GM19468 (cell line): ENCODE results near the gene ERMAP.
"Not testable (repeated sequence)": the region's sequence is repeated elsewhere in the genome, so short reads cannot be mapped to it uniquely, and the experiment has no call there.

Experiments used
- ATAC-seq: cut with Tn5 transposase; IDR thresholded peaks from one replicate; pipeline ENCODE4 v1.9.1; 2021; ENCODE audit warnings: mild to moderate bottlenecking, moderate library complexity, moderate number of reproducible peaks; ENCODE audit not compliant: unreplicated experiment; ENCODE audit errors: extremely low read depth

The ERMAP gene

DNA sequence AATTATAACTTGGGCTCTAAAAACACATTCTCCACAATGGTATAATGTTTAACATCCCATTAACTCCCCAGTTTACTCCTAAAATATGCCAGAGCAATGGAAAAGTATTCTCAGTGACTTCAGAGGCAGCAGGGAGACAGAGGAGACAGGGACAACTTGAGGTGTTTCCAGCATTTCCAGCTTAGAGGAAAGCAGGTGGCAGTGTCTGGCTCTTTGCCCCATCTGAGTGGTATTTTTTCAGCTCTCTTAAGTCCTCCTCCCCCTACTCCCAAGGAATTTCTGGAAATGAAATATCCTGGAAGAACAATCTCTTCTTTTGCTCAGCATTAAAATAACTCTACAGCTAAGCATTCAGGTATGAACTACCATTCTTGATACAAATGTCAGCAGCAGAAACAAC is 10.8 kb upstream of the ERMAP start:
- ATAC-seq = no peak

DNA sequence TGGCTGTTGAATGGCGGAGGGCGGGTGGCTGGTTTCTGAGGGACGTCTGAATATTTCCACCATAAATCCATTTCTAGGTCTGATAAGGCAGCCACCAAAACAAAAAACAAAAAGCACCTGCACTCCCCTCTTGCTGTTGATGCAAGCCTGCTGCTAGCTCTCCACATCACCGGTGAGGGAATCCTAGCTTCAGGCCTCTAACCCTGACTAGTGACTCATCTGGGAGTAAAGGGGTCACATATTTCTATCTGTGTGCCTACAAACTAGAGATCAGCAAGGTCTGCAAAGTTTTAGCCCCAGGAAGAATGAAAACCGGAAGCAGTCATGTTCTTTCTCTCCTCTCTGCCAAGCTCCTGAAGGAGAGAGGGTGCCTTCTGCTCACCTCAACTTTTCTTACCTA is 10.3 kb upstream of the ERMAP start:
- ATAC-seq = no peak

DNA sequence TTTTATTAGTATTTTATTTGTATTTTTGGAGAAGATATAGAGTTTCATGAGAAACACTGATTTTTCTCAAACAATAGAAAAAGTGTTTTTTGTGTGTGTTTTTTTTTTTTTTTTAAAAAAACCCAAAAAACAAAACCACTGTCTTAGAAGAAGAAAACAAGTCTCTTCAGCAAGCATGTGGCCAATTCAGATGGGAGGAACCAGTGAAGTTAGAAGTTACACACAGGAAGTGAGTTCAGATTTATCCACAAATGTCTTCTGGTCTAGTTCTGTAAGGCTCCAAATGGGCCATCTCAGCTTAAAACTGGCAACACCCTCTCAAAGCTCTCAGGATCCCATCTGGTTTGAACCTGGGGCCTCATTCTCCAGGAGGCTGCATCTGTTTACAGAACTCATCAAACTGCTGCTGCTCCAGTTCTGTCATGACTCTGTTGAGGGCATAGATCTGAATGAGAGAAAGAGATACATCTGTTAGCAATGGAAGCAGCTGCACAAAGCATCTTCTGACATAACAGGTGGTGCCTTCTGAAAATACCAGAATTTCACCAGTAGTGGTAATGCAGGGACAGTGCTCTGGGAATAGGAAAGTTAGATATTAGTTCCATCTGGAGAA is 9.8 kb upstream of the ERMAP start:
- ATAC-seq = no peak

DNA sequence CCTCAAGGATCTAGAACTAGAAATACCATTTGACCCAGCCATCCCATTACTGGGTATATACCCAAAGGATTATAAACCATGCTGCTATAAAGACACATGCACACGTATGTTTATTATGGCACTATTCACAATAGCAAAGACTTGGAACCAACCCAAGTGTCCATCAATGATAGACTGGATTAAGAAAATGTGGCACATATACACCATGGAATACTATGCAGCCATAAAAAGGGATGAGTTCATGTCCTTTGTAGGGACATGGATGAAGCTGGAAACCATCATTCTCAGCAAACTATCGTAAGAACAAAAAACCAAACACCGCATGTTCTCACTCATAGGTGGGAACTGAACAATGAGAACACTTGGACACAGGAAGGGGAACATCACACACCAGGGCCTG is 2.1 kb upstream of the ERMAP start:
- ATAC-seq = not testable (repeated sequence)

DNA sequence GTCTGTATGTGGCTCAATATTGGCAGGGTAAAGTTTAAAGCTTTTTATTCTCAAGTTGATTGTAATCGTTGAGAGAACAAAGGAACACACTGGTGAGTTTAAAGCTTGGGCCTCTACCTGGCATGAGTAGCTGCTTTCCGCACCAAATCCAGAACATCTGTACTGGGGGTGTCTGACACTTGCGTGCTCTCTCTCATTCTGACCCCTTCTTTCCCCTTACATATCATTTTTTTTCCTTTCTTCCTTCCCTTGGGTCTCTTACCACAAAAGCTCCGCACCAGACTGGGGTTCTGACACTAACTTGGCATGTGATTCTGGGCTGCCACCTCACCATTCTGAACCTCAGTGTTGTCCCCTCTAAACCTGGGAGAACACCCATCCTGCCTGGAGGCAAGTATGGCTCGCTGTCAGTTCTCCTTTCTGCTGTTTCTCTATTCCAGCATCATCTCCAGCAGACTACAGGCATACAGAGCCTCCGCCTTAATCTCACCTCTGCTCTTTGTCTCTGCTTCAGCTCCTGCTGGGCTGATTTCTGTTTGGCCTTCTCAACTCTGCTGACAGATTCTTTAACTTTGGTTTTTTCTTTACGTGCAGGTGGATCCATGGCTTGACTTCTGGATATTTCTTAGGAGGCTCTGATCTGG is 859 bp upstream of the ERMAP start:
- no peak for ATAC-seq

DNA sequence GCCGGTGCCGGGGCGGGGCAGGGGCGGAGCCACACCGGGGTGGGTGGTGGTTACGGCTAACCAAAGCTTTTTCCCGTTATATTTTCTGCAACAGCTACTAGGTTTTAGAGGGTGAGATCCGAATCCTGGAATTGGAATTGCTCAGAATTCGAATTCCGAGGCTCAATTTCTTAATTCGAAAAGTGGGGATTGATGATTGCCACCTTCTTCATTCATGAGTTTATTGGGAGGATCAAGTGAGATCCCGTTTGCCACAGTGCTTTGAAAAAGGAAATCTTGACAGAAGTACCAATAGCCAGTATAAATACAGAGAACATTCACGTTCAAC is 482 bp downstream of the ERMAP start:
- ATAC-seq = no peak

DNA sequence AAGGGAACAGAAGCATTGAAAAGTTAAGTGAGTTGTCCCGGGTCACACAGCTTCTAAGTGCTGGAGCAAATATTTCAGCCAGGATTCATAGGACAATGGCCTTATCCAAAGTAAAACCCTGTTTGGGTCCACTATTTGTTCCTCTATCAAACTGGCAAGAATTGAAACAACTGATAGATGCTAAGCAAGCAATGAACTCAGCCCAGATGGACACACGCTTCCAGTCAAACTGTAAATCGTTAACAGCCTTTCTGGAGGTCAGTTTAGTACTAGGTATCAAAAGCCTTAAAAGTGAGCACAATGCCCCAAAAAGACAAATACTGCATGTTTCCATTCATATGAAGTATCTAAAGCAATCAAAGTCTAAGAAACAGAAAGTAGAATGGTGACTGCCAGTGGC is 1.1 kb downstream of the ERMAP start:
- no peak for ATAC-seq

DNA sequence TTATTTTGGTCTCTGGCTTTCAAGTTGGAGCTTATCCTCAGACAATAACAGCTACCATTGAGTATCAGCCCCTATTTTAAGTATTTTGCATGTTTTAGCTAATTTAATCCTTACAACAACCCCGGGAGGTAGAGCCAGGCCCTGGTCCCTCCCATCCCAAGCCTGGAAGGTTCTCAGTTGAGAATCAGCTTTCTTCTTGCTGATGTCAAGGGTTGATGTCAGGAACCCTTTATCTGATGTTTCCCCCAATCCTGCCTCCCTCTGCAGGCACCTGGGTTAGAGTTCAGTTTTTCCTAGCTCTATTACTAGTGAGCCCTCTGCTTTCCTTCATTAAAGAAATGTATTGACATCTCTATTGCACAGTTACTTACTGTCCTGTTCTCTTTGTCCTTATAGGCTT is 3.9 kb downstream of the ERMAP start:
- no peak for ATAC-seq

DNA sequence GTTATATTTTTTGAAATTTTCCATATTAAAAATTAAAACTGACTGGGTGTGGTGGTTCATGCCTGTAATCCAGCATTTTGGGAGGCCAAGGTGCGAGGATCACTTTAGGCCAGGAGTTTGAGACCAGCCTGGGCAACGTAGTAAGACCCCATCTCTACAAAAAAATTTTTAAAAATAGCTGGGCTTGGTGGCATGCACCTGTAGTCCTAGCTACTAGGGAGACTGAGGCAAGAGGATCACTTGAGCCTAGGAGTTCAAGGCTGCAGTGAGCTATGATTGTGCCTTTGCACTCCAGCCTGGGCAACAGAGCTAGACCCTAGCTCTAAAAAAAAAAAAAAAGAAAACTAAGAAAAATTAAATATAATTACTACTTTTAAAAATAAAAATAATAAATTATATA is 4.8 kb downstream of the ERMAP start:
- no peak for ATAC-seq

DNA sequence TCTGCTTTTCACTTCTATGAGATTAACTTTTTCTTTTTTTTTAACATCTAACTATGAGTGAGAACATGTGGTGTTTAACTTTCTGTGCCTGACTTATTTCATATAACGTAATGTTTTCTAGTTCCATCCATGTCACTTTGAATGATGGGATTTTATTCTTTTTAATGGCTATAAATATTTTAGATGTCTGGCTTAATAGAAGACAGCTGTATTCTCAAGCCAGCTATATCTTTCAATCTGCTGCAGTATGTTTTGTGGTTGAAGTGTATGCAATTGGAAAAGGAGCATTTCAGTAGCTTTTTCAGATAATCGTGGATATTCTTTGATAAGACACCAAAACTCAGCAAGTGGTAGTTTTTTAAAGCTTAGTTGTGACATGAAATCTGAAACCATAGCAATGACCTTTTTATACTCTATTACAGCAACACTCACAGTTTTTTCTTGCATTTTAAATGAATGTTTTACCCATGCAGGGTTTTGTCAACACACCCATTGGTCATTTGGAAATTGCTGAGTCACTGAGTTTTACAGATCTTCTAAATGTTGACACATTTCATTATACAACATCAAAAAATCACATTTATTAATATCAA is 6.0 kb downstream of the ERMAP start:
- no peak for ATAC-seq

DNA sequence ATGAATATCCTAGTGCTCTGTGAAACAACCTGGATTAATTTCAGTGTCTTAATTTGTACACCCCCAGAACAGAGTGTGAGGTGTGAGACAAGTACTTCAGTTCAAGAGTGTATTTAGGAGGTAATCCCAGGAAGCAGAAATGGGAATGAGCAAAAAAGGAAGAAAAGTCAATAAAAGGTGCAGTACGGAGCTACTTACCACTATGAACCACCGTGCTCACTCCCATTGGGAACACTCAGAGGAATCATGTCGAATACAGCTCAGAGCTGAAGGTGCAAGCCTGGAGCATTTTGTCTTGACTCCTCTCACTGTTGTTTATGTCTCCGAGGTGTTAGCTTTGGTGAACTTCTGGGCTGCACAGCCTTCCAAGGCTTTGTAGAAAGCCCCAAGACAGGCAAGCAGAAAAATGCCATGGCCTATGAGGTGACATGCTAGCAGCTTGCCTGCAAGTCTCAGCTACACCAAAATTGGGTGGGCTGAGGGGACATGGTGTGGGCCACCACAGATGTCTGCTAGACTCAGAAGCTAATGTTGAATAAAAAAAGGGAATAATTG is 7.6 kb downstream of the ERMAP start:
- no peak for ATAC-seq

DNA sequence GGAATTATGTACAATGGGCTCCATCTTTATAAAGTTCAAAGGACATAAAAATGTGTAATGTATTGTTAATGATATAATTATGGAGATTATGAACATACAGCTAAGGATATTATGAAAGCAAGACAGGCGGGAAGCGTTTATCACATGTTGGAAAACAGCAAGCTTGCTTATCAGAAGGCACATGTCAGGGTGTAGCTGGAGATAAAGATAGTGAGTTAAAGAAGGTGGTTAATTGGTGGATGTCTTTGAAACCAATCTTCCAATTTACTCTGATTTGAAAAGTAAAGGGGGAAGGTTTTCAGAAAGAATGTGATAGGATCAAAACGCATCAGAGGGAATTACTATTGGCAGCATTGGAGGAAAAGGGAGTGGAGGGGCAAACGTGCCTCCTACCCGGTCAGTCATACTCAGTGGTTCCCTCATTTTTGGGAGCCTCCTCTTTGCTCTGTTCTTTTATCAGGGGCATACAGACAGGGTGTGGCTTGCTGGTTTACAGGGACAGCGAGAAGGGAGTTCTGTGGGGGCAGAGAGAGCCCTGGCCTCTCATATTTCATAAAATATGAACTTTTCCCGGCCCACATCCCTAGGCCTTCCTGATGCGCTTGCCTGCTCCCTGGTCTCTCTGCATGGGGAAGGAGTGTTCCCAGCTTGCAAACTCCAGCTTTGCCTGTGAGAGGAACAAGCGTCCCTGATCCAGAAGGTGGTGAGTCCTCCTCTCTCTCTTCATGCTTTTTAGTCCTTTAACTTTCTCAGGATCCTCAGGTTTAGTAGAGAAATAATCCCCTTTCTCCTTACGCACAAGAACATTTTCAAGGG is 8.3 kb downstream of the ERMAP start:
- no peak for ATAC-seq

DNA sequence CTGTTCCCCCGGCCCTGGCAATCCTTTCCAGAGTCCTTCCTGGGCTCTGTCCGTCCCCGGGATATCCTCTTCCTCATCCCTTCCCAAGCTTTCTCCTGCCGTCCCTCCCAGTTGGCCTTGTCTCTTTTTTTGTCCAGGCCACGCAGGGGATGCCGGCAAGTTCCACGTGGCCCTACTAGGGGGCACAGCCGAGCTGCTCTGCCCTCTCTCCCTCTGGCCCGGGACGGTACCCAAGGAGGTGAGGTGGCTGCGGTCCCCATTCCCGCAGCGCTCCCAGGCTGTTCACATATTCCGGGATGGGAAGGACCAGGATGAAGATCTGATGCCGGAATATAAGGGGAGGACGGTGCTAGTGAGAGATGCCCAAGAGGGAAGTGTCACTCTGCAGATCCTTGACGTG is 13.7 kb downstream of the ERMAP start:
- no peak for ATAC-seq

DNA sequence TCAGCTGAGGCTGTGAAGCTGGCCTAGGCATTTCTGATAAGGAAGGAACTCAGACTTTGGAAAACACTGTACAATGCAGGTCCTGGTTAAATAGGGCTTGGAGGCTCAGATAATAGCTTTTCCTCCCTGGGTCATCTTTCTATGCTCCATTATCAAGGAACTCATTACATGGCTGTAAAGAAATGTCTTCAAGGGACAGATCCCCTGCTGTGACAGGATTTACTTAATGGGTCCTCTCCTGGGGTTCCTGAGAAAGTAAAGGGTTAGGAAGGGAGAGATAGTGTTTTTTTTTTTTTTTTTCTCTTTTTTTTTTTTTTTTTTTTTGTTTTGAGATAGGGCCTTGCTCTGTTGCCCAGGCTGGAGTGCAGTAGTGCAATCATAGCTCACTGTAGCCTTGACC is 14.4 kb downstream of the ERMAP start:
- no peak for ATAC-seq

DNA sequence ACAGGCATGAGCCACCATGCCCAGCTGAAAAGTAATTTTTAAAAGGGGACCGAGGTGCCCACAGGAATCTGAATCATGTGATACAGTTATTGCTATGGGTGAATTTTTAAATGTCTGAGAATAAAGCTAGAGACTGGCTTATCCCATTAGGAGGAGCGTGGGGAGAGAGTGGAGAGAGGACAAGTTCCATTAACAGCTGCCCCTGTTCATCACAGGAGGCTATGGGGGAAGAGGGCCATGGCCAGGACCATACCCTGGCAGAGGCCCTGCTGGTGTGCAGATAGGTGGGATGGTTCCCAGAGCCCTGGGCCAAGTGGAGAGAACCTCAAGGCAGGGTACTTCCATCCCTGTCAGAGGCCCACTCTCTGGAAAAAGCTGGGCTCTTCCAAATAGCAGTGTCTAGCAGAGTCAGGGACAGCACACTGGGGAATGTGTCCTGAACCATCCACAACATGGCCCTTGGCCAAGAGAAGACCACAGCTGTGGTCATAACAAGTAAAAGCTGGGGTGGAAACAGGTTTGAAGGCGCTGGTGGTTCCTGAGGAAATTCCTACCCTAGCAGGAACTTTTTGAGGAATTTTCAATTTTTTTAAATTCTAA is 15.8 kb downstream of the ERMAP start:
- ATAC-seq = no peak

DNA sequence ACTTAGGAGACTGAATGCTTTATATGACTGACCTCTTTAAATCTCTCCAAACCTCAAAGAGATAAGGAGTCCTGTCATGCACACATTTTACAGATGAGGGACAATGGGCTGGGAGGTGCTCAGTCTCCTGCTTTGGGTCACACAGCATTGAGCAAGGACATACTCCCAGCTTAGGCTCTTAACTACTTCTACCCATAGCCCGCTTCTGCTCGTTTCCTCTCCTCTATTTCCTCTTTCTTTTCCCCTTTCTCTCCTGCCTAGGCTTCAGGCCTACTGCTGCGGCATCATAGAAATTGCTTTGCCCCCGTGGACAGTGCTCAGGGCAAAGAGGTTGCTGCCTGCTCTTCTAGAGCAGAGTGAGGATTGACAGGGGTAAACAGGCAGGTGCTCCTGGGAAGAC is 17.1 kb downstream of the ERMAP start:
- ATAC-seq = no peak

DNA sequence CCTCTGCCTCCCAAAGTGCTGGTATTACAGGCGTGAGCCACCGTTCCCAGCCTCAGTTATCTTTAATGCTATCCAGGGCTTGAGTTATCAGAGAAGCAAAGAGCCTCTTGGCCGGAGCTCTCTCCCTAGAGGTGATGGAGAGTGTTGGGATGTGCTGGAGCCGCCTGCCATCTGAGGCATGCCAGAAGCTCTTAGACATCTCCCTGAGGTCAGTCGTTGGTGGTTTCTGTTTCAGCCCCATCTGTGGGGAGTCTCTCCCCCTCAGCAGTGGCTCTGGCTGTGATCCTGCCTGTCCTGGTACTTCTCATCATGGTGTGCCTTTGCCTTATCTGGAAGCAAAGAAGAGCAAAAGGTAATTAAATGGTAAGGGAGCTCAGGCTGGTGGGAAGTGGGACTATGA is 17.9 kb downstream of the ERMAP start:
- ATAC-seq = no peak

DNA sequence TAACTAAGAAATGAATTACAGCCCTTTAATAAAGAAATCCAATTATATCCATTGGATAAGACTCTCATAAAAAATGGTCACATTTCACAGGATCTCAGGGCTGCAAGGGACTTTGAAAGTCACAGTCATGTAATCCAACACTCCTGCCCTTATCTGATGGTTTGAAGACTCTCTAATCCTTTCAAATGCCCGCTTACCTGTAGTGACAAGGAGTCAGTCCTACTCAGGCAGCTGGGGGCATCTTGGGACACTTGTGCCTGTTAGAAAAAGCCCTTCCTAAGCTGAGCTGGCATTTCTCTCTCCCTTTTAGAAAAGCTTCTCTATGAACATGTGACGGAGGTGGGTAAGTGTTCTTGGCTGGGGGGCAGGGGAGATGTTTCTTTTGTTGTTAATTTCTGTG is 18.5 kb downstream of the ERMAP start:
- ATAC-seq = no peak

DNA sequence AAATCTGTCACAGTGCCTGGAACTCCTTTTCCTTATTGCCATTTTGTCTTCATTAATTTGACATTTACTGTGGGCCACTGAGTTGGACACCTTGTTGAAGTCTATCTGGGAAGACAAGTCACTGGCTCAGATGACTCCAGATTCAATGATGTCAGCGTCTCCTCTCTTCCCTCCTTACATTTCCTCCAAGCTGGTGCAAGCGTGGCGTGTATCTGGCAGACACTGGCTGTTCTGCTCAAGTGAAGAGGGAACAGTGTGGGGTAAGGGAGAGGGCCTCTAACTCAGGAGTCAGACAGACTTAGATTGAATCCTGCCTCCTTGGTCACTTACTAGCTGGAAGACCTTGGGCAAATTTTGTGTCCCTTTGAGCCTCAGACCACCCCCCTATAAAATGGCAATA is 20.8 kb downstream of the ERMAP start:
- no peak for ATAC-seq

DNA sequence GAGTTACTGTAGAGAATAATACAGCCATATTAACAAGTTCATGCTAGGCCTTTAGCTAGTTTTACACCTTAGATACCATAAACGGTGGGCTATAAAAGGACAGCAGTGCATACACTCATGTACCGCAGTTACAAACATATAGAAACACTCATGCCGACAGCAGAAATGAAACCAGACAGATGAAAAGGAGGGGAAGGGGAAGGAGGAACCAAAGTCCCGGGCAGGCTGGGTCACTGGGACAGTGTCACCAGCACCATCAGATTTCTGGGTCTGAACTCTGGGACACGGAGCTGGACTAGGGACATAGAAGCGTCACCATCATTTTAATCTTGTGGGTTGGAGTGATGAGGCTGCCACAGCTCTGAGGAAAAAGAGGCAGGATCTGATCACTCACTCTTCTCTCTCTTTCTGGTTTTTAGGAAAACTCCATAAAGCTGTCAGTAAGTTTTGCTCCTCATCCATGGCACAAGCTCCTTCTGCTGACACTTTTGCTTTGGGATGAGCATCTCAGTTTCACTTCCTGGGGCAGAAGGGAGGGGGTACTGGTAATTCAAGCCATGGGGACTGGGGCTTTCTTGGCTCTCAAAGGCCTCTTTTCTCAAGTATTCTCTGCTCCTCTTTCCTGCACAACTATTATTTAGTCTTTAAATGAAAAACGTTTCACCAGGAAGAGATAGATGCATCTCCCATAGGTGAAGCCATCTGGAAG is 21.7 kb downstream of the ERMAP start:
- no peak for ATAC-seq
